ENCODE data around the gene CHIA.

The CHIA gene

GRCh38 chr1:111318523-111318922, 27.9 kb downstream of the CHIA start:
- no peak overlapping the region for H3K4me3 ChIP-seq (ENCODE audit: low read length)
- H3K9ac ChIP-seq (ENCODE audit: low read length): no peak overlapping the region
- peaks cover 8% of the 10 kb centered on the region; the same call in 1 of the 2 replicates for H3K27me3 ChIP-seq (ENCODE audit: low read depth, low read length)
- H3K36me3 ChIP-seq (replicated peaks; ENCODE audit: low read depth, low read length): no peaks in the 10 kb centered on the region
- H4K20me1 ChIP-seq (ENCODE audit: insufficient read depth, low read length): no peaks in the 10 kb centered on the region
- no peaks in the 10 kb centered on the region; the same call in 1 of the 2 replicates for H3K4me1 ChIP-seq (ENCODE audit: low read length)
- no peak overlapping the region for H3K27ac ChIP-seq (ENCODE audit: low read length)
- H3K4me2 ChIP-seq (ENCODE audit: low read length): no peak overlapping the region
- no peak for TF ChIP-seq EZH2phosphoT487 (IDR thresholded peaks at IDR 0.05; ENCODE audit: low read depth)
- TF ChIP-seq, protein P1, sequence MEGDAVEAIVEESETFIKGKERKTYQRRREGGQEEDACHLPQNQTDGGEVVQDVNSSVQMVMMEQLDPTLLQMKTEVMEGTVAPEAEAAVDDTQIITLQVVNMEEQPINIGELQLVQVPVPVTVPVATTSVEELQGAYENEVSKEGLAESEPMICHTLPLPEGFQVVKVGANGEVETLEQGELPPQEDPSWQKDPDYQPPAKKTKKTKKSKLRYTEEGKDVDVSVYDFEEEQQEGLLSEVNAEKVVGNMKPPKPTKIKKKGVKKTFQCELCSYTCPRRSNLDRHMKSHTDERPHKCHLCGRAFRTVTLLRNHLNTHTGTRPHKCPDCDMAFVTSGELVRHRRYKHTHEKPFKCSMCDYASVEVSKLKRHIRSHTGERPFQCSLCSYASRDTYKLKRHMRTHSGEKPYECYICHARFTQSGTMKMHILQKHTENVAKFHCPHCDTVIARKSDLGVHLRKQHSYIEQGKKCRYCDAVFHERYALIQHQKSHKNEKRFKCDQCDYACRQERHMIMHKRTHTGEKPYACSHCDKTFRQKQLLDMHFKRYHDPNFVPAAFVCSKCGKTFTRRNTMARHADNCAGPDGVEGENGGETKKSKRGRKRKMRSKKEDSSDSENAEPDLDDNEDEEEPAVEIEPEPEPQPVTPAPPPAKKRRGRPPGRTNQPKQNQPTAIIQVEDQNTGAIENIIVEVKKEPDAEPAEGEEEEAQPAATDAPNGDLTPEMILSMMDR (IDR thresholded peaks at IDR 0.05; ENCODE audit: low read depth, low read length): no peak
- H3K9me3 ChIP-seq (ENCODE audit: insufficient read depth, low read length): no peaks in the 10 kb centered on the region
- no peak overlapping the region for H2AFZ ChIP-seq (ENCODE audit: low read depth, low read length)
- no peaks in the 10 kb centered on the region for H3K79me2 ChIP-seq (ENCODE audit: low read length)

DNA sequence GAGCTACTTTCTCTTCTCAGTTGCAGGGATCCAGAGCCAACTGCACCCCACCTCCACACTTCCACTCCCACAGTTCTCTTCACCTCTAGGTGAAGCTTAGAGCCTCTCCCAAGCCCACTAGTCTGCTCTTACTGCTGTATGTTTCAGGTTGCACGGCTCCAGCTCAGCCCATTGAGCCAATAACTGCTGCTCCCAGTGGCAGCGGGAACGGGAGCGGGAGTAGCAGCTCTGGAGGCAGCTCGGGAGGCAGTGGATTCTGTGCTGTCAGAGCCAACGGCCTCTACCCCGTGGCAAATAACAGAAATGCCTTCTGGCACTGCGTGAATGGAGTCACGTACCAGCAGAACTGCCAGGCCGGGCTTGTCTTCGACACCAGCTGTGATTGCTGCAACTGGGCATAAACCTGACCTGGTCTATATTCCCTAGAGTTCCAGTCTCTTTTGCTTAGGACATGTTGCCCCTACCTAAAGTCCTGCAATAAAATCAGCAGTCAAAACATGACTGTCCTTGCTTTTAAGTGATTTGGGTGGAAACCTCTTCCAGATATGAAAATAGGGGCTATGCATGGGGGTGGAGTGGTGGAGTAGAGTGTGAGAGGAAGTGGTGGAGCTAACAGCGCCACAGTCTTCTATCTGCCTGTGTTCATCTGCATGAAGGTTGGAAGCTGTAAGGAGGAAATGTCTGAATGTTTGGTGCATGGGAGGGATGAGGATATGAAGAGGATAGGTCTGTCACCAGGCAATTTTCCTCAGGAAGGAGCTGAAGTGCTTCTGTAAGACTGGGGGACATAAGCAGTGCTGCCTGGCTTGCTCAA, 29.6 kb downstream of the CHIA start:
- Histone ChIP-seq H4K20me1 (ENCODE audit: insufficient read depth, low read length) (no peaks in the 10 kb centered on the region), H3K27ac (ENCODE audit: low read length) (no peak overlapping the region), H3K9ac (ENCODE audit: low read length) (no peak overlapping the region), H3K27me3 (ENCODE audit: low read depth, low read length) (peaks cover 8% of the 10 kb centered on the region; the same call in 1 of the 2 replicates), H3K36me3 (replicated peaks; ENCODE audit: low read depth, low read length) (no peaks in the 10 kb centered on the region), H2AFZ (ENCODE audit: low read depth, low read length) (no peak overlapping the region), H3K9me3 (ENCODE audit: insufficient read depth, low read length) (no peaks in the 10 kb centered on the region), H3K4me2 (ENCODE audit: low read length) (no peak overlapping the region), H3K4me1 (ENCODE audit: low read length) (no peaks in the 10 kb centered on the region; the same call in 1 of the 2 replicates), H3K4me3 (ENCODE audit: low read length) (no peak overlapping the region), H3K79me2 (ENCODE audit: low read length) (no peaks in the 10 kb centered on the region)
- no peak for TF ChIP-seq EZH2phosphoT487 (IDR thresholded peaks at IDR 0.05; ENCODE audit: low read depth)
- TF ChIP-seq, protein P1 (IDR thresholded peaks at IDR 0.05; ENCODE audit: low read depth, low read length): no peak

DNA sequence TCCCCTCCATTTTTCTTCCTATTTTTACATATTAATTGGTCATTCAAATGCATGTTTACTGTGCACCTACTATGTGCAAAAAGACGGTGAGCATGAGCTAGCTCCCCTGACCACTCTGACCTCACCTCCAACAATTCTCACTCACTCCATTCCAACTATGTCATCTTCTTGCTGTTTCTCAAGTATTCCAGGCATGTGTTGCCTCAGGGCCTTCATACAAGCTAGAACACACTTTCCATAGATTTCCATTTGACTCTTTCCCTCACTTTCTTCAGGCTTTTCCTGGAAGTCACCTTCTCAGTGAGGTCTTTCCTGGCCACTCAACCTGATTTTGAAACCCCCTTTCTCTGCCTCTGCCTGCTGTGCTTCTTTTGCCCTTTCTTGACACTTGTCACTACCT, 32.6 kb downstream of the CHIA start:
- H3K9me3 ChIP-seq (ENCODE audit: insufficient read depth, low read length): no peaks in the 10 kb centered on the region
- H4K20me1 ChIP-seq (ENCODE audit: insufficient read depth, low read length): no peaks in the 10 kb centered on the region
- no peaks in the 10 kb centered on the region for H3K79me2 ChIP-seq (ENCODE audit: low read length)
- H3K27me3 ChIP-seq (ENCODE audit: low read depth, low read length): no peaks in the 10 kb centered on the region
- no peak overlapping the region for H3K4me3 ChIP-seq (ENCODE audit: low read length)
- H3K9ac ChIP-seq (ENCODE audit: low read length): no peak overlapping the region
- TF ChIP-seq, protein P1 (IDR thresholded peaks at IDR 0.05; ENCODE audit: low read depth, low read length): no peak
- TF ChIP-seq EZH2phosphoT487 (IDR thresholded peaks at IDR 0.05; ENCODE audit: low read depth): no peak
- H3K4me2 ChIP-seq (ENCODE audit: low read length): no peak overlapping the region
- no peaks in the 10 kb centered on the region; the same call in 1 of the 2 replicates for H3K4me1 ChIP-seq (ENCODE audit: low read length)
- H3K27ac ChIP-seq (ENCODE audit: low read length): no peak overlapping the region
- no peaks in the 10 kb centered on the region for H3K36me3 ChIP-seq (replicated peaks; ENCODE audit: low read depth, low read length)
- H2AFZ ChIP-seq (ENCODE audit: low read depth, low read length): no peak overlapping the region

DNA sequence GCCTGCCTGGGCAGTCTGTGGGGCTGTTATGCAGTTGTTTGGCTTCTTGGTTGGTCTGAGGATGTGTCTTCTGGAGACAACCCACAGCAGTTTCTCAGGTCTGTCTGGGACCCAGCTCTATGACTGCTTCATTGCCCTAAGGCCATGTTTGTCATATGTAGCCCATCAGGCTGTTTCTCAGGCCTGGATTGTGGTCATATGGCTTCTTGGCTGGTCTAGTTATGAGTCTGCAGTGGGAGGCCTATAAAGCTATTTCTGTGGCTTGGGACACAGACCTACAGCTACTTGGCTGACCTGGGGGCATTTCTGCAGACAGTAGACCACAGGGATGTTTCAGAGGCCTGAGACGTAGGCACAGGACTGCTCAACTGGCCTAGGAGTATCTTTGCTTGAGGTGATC, 41.5 kb downstream of the CHIA start:
- no peaks in the 10 kb centered on the region for H3K36me3 ChIP-seq (replicated peaks; ENCODE audit: low read depth, low read length)
- H3K27me3 ChIP-seq (ENCODE audit: low read depth, low read length): no peaks in the 10 kb centered on the region
- no peaks in the 10 kb centered on the region for H4K20me1 ChIP-seq (ENCODE audit: insufficient read depth, low read length)
- no peak overlapping the region for H3K4me3 ChIP-seq (ENCODE audit: low read length)
- H3K9ac ChIP-seq (ENCODE audit: low read length): no peak overlapping the region
- H3K79me2 ChIP-seq (ENCODE audit: low read length): no peaks in the 10 kb centered on the region
- no peak overlapping the region for H2AFZ ChIP-seq (ENCODE audit: low read depth, low read length)
- H3K4me2 ChIP-seq (ENCODE audit: low read length): no peak overlapping the region
- no peak overlapping the region for H3K27ac ChIP-seq (ENCODE audit: low read length)
- TF ChIP-seq, protein P1 (IDR thresholded peaks at IDR 0.05; ENCODE audit: low read depth, low read length): no peak
- TF ChIP-seq EZH2phosphoT487 (IDR thresholded peaks at IDR 0.05; ENCODE audit: low read depth): no peak
- no peaks in the 10 kb centered on the region for H3K4me1 ChIP-seq (ENCODE audit: low read length)
- H3K9me3 ChIP-seq (ENCODE audit: insufficient read depth, low read length): no peaks in the 10 kb centered on the region
